GM12864 (cell line): ENCODE measurements around the gene MCCC2.

Source experiments
- DNase-seq: peaks from one replicate; pipeline ENCODE4 v3.0.0-alpha.2; 2011; ENCODE audit warnings: low read depth
- H3K4me3 ChIP-seq: 2 replicates; pipeline ENCODE4 v1.5.1; 2011; ENCODE audit warnings: mild to moderate bottlenecking, low read depth, low read length, control low read depth
- CTCF ChIP-seq: IDR thresholded peaks from 2 replicates; pipeline ENCODE4 v1.5.1; 2011; ENCODE audit warnings: low read depth, mild to moderate bottlenecking, moderate library complexity, low read length, control low read depth, inconsistent platforms; ENCODE audit errors: missing control alignments

MCCC2 gene

DNA sequence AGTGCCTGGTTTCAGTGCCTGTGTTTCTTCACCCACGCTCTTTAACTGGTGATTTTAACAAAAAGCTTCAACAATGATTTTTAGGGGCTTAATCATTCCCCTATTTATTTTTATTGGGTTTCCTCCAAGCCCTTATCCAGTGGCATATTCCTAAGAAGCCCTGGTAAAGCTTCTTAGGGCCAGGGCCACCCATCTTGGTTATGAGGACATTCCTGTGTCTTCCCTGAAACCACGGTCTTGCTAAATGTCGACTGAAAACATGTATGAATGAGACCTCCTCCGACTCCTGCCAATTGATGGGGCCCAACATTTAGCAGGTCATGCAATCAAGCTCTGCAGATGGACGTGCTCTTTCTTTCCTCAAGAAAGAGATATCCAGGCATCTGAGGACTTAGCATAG is 118.3 kb downstream of the MCCC2 start:
- TF ChIP-seq CTCF: no peak
- H3K4me3 ChIP-seq: no peak overlapping the region
- DNase-seq: no peak

DNA sequence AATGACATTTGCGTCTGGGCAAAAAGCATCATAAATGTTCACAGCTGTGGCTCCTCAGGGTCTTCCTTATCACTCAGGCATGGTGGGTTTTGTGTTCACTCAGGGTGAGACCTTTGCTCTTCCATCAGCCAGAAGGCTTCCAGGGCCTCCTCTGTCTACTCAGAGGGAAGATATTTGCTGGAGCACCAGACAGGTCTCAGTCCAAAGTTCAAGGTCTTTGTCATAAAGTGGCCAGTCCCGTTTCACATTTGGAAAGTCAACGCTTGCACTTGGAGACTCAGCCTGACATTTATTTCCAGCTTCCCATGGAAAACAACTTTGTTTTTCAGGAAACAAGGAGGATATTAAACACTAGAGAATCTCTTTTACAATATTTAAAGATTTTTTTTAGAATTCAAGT is 119.8 kb downstream of the MCCC2 start:
- no peak for DNase-seq
- TF ChIP-seq CTCF: no peak
- H3K4me3 ChIP-seq: no peak overlapping the region
